GM12873 (cell line): ENCODE measurements around the gene ACY1.

Source experiments
- CTCF ChIP-seq: IDR thresholded peaks from 2 replicates; pipeline ENCODE4 v1.5.1; 2012; ENCODE audit warnings: low read depth, mild to moderate bottlenecking, moderate library complexity, low read length, control low read depth; ENCODE audit not compliant: insufficient read depth; ENCODE audit errors: missing control alignments

Gene ACY1

DNA sequence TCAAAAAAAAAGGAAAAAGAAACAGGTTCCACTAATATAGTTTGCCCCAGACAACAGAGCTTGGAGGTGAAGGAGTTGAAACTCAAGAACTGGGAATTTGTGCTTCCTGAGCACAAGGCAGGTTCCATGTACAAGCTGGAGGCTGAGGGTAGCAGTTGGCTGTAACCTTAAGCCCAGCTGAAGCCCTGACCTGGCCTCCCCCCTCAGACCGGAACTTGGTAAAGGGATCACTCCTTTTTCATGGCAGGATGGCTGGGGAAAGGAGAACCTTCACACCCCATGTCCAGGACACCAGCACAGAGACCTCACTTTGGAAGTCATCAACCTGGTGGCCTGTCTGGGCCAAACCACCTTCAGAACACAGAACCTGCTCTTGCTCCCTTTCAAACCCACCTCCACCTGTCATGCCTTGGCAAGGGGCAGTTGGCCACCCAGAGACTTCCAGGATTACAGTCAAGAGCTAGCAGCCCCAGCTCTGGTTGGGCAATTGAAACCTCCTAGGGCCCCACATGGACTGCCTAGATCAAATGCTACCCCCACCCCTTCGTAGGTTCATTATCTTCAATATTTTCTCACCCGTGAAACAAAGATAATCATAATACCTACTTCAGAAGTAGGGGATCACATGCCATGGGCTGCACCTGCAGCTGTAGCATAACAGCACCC lies 8.8 kb downstream of the ACY1 start:
- TF ChIP-seq CTCF: no peak

GRCh38 chr3:51994530-51994929 lies 11.2 kb downstream of the ACY1 start:
- no peak for TF ChIP-seq CTCF

- no peak for TF ChIP-seq CTCF
Observed at GRCh38 chr3:51995346-51996163, 12.2 kb downstream of the ACY1 start, which contains the start of gene RPL29. Gene RPL29, minus strand, starts transcription at chr3:51995895. Its CDS starts 434 bp downstream, at chr3:51995461.

- TF ChIP-seq CTCF: no peak
Observed at GRCh38 chr3:51997172-51997571, 13.8 kb downstream of the ACY1 start.

DNA sequence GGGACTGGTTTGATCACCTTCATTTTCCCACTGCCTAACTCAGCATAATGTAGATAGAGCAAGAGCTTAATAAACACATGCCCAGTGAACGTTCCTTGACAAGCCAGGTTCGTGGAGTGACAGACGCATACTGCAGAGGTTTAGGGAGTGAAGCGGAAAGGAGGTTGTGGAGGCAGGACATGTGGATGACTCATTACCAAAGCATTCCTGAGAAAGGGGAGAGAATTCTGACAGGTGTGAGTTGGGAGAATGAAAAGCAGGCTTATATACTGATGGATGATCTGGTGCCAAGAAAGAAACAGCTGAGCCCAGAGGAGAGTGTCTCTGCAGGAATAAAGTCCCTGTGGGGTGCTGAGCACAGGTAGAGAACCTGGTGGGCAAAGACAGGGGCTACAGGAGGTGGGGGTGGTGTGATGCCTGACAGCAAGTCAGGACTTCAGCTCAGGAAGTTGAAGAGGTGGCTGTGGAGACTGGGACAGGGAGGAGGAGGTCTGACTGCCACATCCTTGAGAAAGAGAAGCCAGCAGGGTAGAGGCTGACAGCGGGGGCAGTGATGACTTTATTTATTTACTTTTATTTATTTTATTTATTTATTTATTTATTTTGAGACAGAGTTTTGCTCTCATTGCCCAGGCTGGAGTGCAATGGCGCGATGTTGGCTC lies 14.7 kb downstream of the ACY1 start:
- no peak for TF ChIP-seq CTCF

GRCh38 chr3:51998774-51999173 lies 15.4 kb downstream of the ACY1 start:
- no peak for TF ChIP-seq CTCF

GRCh38 chr3:51999846-52000245 lies 16.5 kb downstream of the ACY1 start:
- no peak for TF ChIP-seq CTCF
